BLaER1 (cell line): ENCODE data around the gene C1QBP.
A peak's percentile ranks its signal among the peaks of the same experiment; 100 is the strongest.
"Not testable (repeated sequence)": the region's sequence is repeated elsewhere in the genome, so short reads cannot be mapped to it uniquely, and the experiment has no call there.

Experiments used
- H3K27ac ChIP-seq: shearing (Covaris generic); formaldehyde crosslinking; 2 replicates; pipeline ENCODE4 v1.8.1; 2022
- H3K27me3 ChIP-seq: shearing (Covaris generic); formaldehyde crosslinking; 2 replicates; pipeline ENCODE4 v1.8.1; 2022
- H3K36me3 ChIP-seq: shearing (Covaris generic); formaldehyde crosslinking; 2 replicates; pipeline ENCODE4 v1.8.1; 2022
- H3K4me1 ChIP-seq: shearing (Covaris generic); formaldehyde crosslinking; 2 replicates; pipeline ENCODE4 v1.8.1; 2022
- H3K4me2 ChIP-seq: shearing (Covaris generic); formaldehyde crosslinking; 2 replicates; pipeline ENCODE4 v1.8.1; 2022
- H3K4me3 ChIP-seq: shearing (Covaris generic); formaldehyde crosslinking; 2 replicates; pipeline ENCODE4 v1.8.1; 2022
- H3K9ac ChIP-seq: shearing (Covaris generic); formaldehyde crosslinking; 2 replicates; pipeline ENCODE4 v1.8.1; 2022
- H3K9me3 ChIP-seq: shearing (Covaris generic); formaldehyde crosslinking; 2 replicates; pipeline ENCODE4 v1.8.1; 2022
- H4K20me1 ChIP-seq: shearing (Covaris generic); formaldehyde crosslinking; 2 replicates; pipeline ENCODE4 v1.8.1; 2022
- Cebpa-rat ChIP-seq: shearing (Covaris generic); IDR thresholded peaks from 2 replicates; pipeline ENCODE4 v1.8.1; 2022

Gene C1QBP

DNA sequence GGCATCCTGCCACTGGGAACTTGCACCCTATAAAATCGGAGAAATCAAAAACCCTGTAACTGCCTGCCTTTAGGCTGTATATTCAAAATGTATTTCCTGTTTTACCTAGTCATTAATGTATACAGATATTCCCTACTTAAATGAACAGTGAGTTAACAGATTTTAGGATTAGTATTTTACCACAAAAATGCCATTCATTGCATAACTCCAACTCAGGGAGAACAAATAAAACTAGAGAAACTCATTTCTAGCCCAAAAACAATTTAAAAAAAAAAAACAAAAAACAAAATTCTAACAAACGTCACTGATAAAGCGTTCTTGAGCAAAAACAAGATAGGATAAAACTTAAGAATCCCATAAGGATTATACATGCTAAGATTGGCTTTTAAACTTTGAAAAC, 33.6 kb upstream of the C1QBP start:
- peaks cover 52% of the 10 kb centered on the region for H3K36me3 ChIP-seq

DNA sequence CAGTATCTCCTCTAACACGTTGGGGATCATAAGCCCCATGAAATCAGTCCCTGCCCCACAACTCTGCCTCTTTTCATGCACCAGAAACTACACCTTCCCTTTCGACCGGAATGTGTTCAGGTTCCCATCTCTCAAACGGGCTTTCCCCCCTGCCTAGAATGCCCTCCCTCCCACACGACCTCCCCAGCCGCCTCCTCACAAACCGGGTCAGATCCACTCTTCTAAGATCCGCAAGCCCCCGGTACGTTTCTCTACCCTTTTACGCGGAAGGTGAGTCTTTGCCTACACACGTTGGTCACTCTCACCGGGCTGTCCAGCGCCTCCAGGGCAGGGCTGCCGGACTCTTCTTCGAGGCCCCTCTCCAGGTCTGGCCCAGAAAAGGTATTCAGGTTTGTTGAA, 29.1 kb upstream of the C1QBP start:
- peak overlapping the region; percentile 95 for H3K4me2 ChIP-seq
- H3K9me3 ChIP-seq: no peaks in the 10 kb centered on the region
- TF ChIP-seq Cebpa-rat: no peak
- H3K36me3 ChIP-seq: peaks cover 26% of the 10 kb centered on the region
- H3K4me1 ChIP-seq: peaks cover 33% of the 10 kb centered on the region
- peak overlapping the region; percentile 90 for H3K9ac ChIP-seq
- peak overlapping the region; percentile 79 for H3K4me3 ChIP-seq
- H3K27me3 ChIP-seq: no peaks in the 10 kb centered on the region
- peaks cover 48% of the 10 kb centered on the region for H4K20me1 ChIP-seq
- peak overlapping the region; percentile 78 for H3K27ac ChIP-seq

More for the DNA sequence above, 33.6 kb upstream of the C1QBP start:
- H3K4me1 ChIP-seq: peaks cover 2% of the 10 kb centered on the region
- H3K9me3 ChIP-seq: no peaks in the 10 kb centered on the region
- peaks cover 3% of the 10 kb centered on the region for H4K20me1 ChIP-seq
- no peak overlapping the region for H3K4me3 ChIP-seq
- H3K27ac ChIP-seq: no peak overlapping the region
- no peak overlapping the region for H3K4me2 ChIP-seq
- TF ChIP-seq Cebpa-rat: no peak
- no peak overlapping the region for H3K9ac ChIP-seq
- H3K27me3 ChIP-seq: no peaks in the 10 kb centered on the region

DNA sequence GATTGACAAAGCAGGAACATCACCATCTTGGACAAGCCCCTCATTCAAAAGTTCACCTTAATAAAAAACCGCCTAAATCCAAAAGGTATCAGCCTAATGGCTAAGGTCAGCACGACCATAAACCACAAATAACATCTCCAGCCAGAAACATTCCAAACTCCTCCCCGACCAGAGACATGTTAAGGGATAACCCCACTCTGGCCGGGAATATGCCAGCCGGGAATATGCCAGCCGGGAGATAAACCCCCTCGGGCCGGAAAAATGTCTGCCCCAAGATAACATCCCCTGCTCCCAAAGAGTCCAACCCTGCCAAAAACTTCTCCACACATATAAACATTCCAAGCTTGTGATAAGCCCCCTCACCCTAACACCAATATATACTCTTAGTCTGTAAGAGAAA, 28.5 kb upstream of the C1QBP start:
- no peaks in the 10 kb centered on the region for H3K9me3 ChIP-seq
- peak overlapping the region; percentile 78; the same call in 1 of the 2 replicates for H3K27ac ChIP-seq
- no peaks in the 10 kb centered on the region for H3K27me3 ChIP-seq
- H3K4me1 ChIP-seq: peaks cover 33% of the 10 kb centered on the region
- TF ChIP-seq Cebpa-rat: no peak
- H3K4me2 ChIP-seq: peak overlapping the region; percentile 95
- peaks cover 30% of the 10 kb centered on the region for H3K36me3 ChIP-seq
- H3K9ac ChIP-seq: peak overlapping the region; percentile 90
- peak overlapping the region; percentile 79 for H3K4me3 ChIP-seq
- peaks cover 54% of the 10 kb centered on the region for H4K20me1 ChIP-seq

DNA sequence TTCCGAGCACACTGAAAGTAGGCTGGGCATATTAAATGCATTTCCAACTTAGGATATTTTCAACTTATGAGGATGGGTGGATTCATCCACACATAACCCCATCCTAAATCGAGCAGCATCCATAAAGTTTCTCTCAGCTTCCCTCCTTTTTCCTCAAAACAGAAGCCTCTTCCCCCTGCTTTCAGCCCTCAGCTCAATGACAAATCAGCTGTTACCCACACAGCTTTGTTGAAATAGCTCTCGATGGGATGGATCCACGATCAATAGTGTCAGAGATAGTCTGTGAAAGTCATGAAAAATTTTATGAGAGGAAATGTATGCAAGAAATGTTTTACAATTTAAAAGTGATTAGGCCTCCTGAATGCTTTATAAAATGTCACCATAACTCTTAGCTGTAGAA, 27.3 kb upstream of the C1QBP start:
- Histone ChIP-seq H4K20me1 (peaks cover 66% of the 10 kb centered on the region), H3K27ac (no peak overlapping the region), H3K4me1 (peaks cover 33% of the 10 kb centered on the region), H3K27me3 (no peaks in the 10 kb centered on the region), H3K36me3 (peaks cover 34% of the 10 kb centered on the region), H3K9me3 (no peaks in the 10 kb centered on the region), H3K4me2 (peak overlapping the region; percentile 95), H3K9ac (peak overlapping the region; percentile 90; the same call in 1 of the 2 replicates), H3K4me3 (peak overlapping the region; percentile 79; the same call in 1 of the 2 replicates)
- TF ChIP-seq Cebpa-rat: no peak

DNA sequence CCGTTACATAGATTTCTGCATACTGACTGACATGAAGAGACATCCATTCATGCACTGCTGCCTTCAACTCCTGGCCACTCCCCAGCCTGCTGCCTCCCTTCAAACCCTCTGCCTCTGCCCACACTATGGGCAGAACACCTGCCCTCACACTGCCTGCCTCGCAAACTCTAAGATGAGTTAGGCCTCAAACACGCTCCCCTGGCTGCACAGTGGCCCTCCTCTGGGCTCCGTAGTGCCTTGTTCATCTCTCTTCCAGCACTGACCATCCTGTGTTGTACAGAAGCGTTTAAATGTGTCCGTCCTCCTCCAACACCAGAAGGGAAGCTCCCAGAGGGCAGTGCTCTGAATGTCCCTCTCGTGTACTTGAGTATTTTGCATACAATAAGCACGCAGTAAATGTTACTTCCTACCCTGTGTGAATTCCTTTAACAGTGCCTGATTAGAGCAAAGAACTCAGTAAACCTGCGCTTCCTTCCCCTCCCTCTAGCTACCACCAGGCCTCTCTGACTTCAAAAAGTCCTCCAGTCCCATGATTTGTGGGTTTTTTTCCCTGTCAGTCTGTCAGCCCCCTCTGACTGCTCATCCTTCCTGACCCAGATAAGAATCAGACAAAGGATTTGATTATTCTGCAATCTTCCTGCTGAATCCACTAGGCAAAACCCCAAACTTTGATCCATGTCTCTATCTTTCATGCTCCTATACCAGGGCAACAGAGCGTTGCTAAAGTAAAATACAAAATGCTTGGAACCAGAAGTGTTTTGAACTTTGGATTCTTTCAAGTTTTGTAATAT, 26.0 kb upstream of the C1QBP start:
- H3K27ac ChIP-seq: no peak overlapping the region
- no peak overlapping the region for H3K4me3 ChIP-seq
- H3K27me3 ChIP-seq: no peaks in the 10 kb centered on the region
- peaks cover 48% of the 10 kb centered on the region for H3K36me3 ChIP-seq
- H4K20me1 ChIP-seq: peaks cover 79% of the 10 kb centered on the region
- H3K4me1 ChIP-seq: peaks cover 33% of the 10 kb centered on the region
- no peaks in the 10 kb centered on the region for H3K9me3 ChIP-seq
- no peak overlapping the region; the same call in 1 of the 2 replicates for H3K9ac ChIP-seq
- H3K4me2 ChIP-seq: peak overlapping the region; percentile 95
- TF ChIP-seq Cebpa-rat: no peak

DNA sequence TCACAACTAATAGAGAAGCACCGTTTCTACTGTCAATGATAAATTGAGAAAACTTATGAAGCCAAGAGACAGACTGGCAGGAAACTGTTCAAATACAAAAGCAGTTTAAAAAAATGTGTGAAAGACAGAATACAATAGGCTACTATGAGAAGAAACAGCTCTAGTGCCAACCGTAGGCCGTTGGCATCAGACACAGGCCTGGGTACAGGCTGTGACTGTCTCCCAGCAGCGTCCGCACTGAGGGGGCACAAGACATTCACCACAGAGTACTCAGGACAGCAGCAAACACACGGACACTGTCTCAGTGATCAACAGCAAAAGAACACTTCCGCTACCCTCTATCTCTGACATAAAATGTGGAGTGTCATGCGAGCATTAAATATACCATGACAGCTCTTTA, 7.8 kb upstream of the C1QBP start:
- H3K36me3 ChIP-seq: peaks cover 96% of the 10 kb centered on the region

DNA sequence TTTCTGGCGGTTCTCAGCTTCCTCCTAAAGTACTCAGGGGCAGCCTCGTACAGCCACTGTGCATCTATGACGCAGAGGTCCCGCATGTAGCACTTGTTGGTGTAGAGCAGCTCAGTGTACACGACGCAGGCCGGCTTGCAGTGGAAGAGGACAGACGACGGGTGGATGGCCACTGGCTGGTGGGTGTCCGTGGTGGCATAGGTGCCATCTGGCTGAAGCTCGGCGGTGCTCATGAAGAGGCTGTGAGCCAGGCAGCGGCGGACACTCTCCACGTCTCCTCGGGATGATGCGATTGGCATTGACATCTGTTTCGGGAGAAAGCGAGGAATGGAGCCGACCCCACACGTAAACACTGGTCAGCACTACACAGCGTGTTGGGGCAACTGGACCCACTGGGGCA, 5.3 kb upstream of the C1QBP start:
- Histone ChIP-seq H4K20me1 (peaks cover 48% of the 10 kb centered on the region), H3K27me3 (no peaks in the 10 kb centered on the region), H3K9ac (no peak overlapping the region), H3K36me3 (peaks cover 86% of the 10 kb centered on the region), H3K27ac (no peak overlapping the region), H3K4me2 (no peak overlapping the region), H3K4me1 (peaks cover 7% of the 10 kb centered on the region), H3K4me3 (no peak overlapping the region), H3K9me3 (no peaks in the 10 kb centered on the region)
- TF ChIP-seq Cebpa-rat: no peak

More for the DNA sequence above, 7.8 kb upstream of the C1QBP start:
- Histone ChIP-seq H3K27ac (no peak overlapping the region), H3K9me3 (no peaks in the 10 kb centered on the region), H3K9ac (no peak overlapping the region), H3K4me1 (no peaks in the 10 kb centered on the region), H4K20me1 (peaks cover 40% of the 10 kb centered on the region), H3K4me2 (no peak overlapping the region), H3K27me3 (no peaks in the 10 kb centered on the region), H3K4me3 (no peak overlapping the region)
- TF ChIP-seq Cebpa-rat: no peak

DNA sequence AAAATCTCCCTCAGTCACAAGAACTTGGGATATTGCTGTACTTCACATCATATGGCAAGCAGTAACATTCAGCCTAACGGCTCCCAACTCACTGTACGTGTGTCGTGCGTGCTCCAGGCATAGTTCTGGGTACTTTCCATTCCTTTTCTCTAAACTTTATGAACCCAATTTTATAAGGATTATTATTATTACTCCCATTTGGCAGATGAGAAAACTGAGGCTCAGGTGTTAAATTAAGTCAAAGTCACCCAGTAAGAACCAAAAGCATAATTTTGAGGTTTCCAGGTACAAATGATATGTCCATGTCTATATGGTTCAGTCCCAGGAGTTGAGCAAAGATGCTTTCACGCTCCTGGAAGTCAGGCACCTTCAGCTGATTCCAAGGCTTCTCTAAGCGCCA, 4.8 kb upstream of the C1QBP start:
- H3K9ac ChIP-seq: no peak overlapping the region
- H4K20me1 ChIP-seq: peaks cover 48% of the 10 kb centered on the region
- H3K27me3 ChIP-seq: no peaks in the 10 kb centered on the region
- no peaks in the 10 kb centered on the region for H3K9me3 ChIP-seq
- no peak overlapping the region for H3K27ac ChIP-seq
- no peak overlapping the region for H3K4me2 ChIP-seq
- peaks cover 82% of the 10 kb centered on the region for H3K36me3 ChIP-seq
- no peak overlapping the region for H3K4me3 ChIP-seq
- TF ChIP-seq Cebpa-rat: no peak
- peaks cover 8% of the 10 kb centered on the region for H3K4me1 ChIP-seq

DNA sequence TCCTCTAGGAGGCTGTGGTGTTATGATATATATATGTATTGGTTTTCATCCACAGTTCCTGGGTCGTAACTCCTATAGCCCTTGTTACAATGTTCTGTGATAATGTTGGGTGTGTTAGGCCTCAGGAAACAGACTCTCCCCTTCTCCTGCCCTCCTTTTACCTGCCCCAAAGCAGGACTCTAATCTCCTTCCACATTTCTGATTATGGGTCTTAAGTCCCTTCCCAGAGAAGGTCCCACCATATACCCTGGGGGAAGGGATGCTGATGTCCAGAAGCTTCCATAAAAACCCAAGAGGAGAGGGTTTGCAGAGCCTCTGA, 450 bp upstream of the C1QBP start:
- peaks cover 68% of the 10 kb centered on the region for H4K20me1 ChIP-seq
- peak overlapping the region; percentile 92 for H3K9ac ChIP-seq
- peak overlapping the region; percentile 90 for H3K27ac ChIP-seq
- peaks cover 76% of the 10 kb centered on the region for H3K36me3 ChIP-seq
- H3K9me3 ChIP-seq: no peaks in the 10 kb centered on the region
- H3K4me2 ChIP-seq: peak overlapping the region; percentile 74
- H3K27me3 ChIP-seq: no peaks in the 10 kb centered on the region
- H3K4me3 ChIP-seq: peak overlapping the region; percentile 95
- TF ChIP-seq Cebpa-rat: no peak
- peaks cover 37% of the 10 kb centered on the region for H3K4me1 ChIP-seq

DNA sequence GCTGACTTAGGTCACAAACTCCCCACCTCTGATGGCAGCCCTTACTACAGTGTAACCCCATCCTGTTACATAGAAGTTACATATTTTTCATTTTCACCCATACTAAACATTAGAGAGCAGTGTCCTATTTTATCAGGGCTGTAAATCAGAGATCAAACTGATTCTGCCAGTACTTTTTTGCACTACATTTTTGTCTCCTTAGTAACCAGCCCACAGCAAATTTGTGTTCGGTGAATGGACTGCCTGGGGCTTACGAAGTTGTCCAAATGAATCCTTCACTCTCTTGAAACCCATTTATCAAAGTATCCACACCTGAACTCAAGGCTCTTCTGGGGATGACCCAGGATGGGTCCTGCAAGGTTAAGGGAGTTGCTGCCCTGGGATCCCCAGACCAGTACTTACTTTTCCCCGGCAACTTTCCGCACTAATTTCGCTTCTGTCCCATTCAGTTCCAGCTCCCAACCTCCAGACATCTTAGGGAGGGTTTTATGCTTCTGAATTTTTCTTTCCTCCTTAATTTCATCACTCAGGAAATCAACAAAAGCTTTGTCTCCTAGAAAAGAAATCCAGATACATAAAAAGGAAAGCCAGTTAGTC, 1.1 kb downstream of the C1QBP start:
- peak overlapping the region; percentile 92 for H3K9ac ChIP-seq
- H4K20me1 ChIP-seq: peaks cover 72% of the 10 kb centered on the region
- peaks cover 48% of the 10 kb centered on the region for H3K4me1 ChIP-seq
- no peaks in the 10 kb centered on the region for H3K27me3 ChIP-seq
- TF ChIP-seq Cebpa-rat: no peak
- H3K4me2 ChIP-seq: peak overlapping the region; percentile 74
- H3K9me3 ChIP-seq: no peaks in the 10 kb centered on the region
- peaks cover 78% of the 10 kb centered on the region for H3K36me3 ChIP-seq
- H3K27ac ChIP-seq: peak overlapping the region; percentile 90
- peak overlapping the region; percentile 95 for H3K4me3 ChIP-seq

DNA sequence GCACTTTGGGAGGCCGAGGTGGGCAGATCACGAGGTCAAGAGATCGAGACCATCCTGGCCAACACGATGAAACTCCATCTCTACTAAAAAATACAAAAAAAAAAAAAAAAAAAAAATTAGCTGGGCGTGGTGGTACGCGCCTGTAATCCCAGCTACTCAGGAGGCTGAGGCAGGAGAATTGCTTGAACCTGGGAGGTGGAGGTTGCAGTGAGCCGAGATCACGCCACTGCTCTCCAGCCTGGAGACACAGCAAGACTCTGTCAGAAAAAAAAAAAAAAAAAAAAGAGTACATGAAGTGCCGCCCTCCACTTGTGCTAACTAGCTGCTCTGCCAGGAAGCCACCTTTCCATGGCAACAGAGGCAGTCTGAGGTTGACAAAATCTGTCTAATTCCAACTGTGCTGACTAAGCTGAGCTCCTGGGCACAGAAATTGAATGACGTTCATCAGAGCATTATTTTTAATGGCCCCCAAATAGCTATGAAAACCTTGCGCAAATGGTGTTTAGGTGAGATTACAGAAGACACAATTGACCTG, 3.1 kb downstream of the C1QBP start:
- peaks cover 74% of the 10 kb centered on the region for H4K20me1 ChIP-seq
- peaks cover 48% of the 10 kb centered on the region for H3K4me1 ChIP-seq
- peaks cover 79% of the 10 kb centered on the region for H3K36me3 ChIP-seq
- H3K27ac ChIP-seq, H3K9me3 ChIP-seq, H3K27me3 ChIP-seq, H3K4me3 ChIP-seq: not testable (repeated sequence)
- H3K9ac ChIP-seq: 0 out of 2 replicates have a peak overlapping the region, but pooled peaks have one; percentile 13
- 0 out of 2 replicates have a peak overlapping the region, but pooled peaks have one; percentile 74 for H3K4me2 ChIP-seq
